ENCODE results near the gene DUSP22. TPM values are rescaled to one million over a fixed set of nuclear protein-coding genes. Genes with fewer than 3 reads are reported as not detected.

DUSP22 gene
- polyA plus RNA-seq, 1 donor: 32.6 TPM

- no peak for DNase-seq
Observed at GRCh38 chr6:340991-341827, 48.9 kb downstream of the DUSP22 start.

- DNase-seq: no peak
Observed at GRCh38 chr6:341914-342831, 49.9 kb downstream of the DUSP22 start.

- DNase-seq: no peak
Observed at GRCh38 chr6:342832-343179, 50.5 kb downstream of the DUSP22 start.

- no peak for DNase-seq
Observed at GRCh38 chr6:343226-343935, 51.1 kb downstream of the DUSP22 start.

GRCh38 chr6:343960-344815 is 51.9 kb downstream of the DUSP22 start:
- DNase-seq: no peak

GRCh38 chr6:344816-345340 is 52.6 kb downstream of the DUSP22 start:
- no peak for DNase-seq

- no peak for DNase-seq
Observed at GRCh38 chr6:345747-346385, 53.6 kb downstream of the DUSP22 start.

- DNase-seq: no peak
Observed at GRCh38 chr6:346386-347030, 54.2 kb downstream of the DUSP22 start.

- DNase-seq: no peak
Observed at GRCh38 chr6:347232-347631, 54.9 kb downstream of the DUSP22 start.

GRCh38 chr6:347951-348859 is 55.9 kb downstream of the DUSP22 start:
- no peak for DNase-seq

GRCh38 chr6:348860-349396 is 56.6 kb downstream of the DUSP22 start:
- DNase-seq: no peak

- no peak for DNase-seq
Observed at GRCh38 chr6:349491-349921, 57.2 kb downstream of the DUSP22 start.

- no peak for DNase-seq
Observed at GRCh38 chr6:350371-350770, 58.1 kb downstream of the DUSP22 start.

GRCh38 chr6:351011-351866 is 59.0 kb downstream of the DUSP22 start:
- no peak for DNase-seq

- DNase-seq: no peak
Observed at GRCh38 chr6:351867-352289, 59.6 kb downstream of the DUSP22 start.

GRCh38 chr6:352474-352873 is 60.2 kb downstream of the DUSP22 start:
- no peak for DNase-seq

- DNase-seq: no peak
Observed at GRCh38 chr6:352896-353470, 60.7 kb downstream of the DUSP22 start.
